Neural crest cell (in vitro differentiated cells): Measurements from ENCODE around the gene PJVK. TPM values are rescaled to one million over a fixed set of nuclear protein-coding genes. Genes with fewer than 3 reads are reported as not detected.

Experiments used
- DNase-seq: peaks from one replicate; pipeline ENCODE4 v3.0.0; 2021; ENCODE audit warnings: low read depth, mixed read lengths, low spot score
- H3K27ac Mint-ChIP-seq: one replicate; pipeline ENCODE4 v1.8.0; 2021; ENCODE audit warnings: mild to moderate bottlenecking, mixed read lengths; ENCODE audit not compliant: unreplicated experiment
- H3K27me3 Mint-ChIP-seq: 2 replicates; pipeline ENCODE4 v1.8.0; 2021; ENCODE audit warnings: low read depth, mild to moderate bottlenecking, mixed read lengths
- H3K36me3 Mint-ChIP-seq: 2 replicates; pipeline ENCODE4 v1.8.0; 2021; ENCODE audit warnings: low read depth, mild to moderate bottlenecking, mixed read lengths
- H3K4me1 Mint-ChIP-seq: 2 replicates; pipeline ENCODE4 v1.8.0; 2021; ENCODE audit warnings: mixed read lengths
- H3K4me3 Mint-ChIP-seq: one replicate; pipeline ENCODE4 v1.8.0; 2021; ENCODE audit warnings: mild to moderate bottlenecking, mixed read lengths
- H3K9me3 Mint-ChIP-seq: 2 replicates; pipeline ENCODE4 v1.8.0; 2021; ENCODE audit warnings: mixed read lengths
- CTCF ChIP-seq: fragments of 200-600 bp; sonication (generic); conservative IDR thresholded peaks from 2 replicates; pipeline ENCODE4 v1.5.0; 2021; ENCODE audit warnings: antibody characterized with exemption, mild to moderate bottlenecking
- total RNA-seq: library from RNA; stranded (reverse); gene quantifications from 2 replicates; pipeline ENCODE4 v1.2.1, GENCODE V29; 2021

Gene PJVK
- total RNA-seq, 1 donor from 2014 or later: 5.8 TPM

GRCh38 chr2:178508646-178509045 is 57.5 kb downstream of the PJVK start:
- Mint-ChIP-seq H3K9me3 (peaks cover 5% of the 10 kb centered on the region), H3K36me3 (peaks cover 13% of the 10 kb centered on the region), H3K27ac (no peak overlapping the region), H3K4me3 (no peak overlapping the region), H3K27me3 (no peaks in the 10 kb centered on the region), H3K4me1 (peaks cover 18% of the 10 kb centered on the region)
- no peak for TF ChIP-seq CTCF
- no peak for DNase-seq

- peaks cover 23% of the 10 kb centered on the region for H3K36me3 Mint-ChIP-seq
- DNase-seq: no peak
- H3K27ac Mint-ChIP-seq: no peak overlapping the region
- H3K27me3 Mint-ChIP-seq: no peaks in the 10 kb centered on the region
- no peak overlapping the region for H3K4me3 Mint-ChIP-seq
- peaks cover 7% of the 10 kb centered on the region for H3K9me3 Mint-ChIP-seq
- H3K4me1 Mint-ChIP-seq: peaks cover 23% of the 10 kb centered on the region
- no peak for TF ChIP-seq CTCF
These were observed 59.2 kb downstream of the PJVK start for GRCh38 chr2:178510384-178510783.

Other genes with a start within 250 kb of the PJVK start
- 91.9 and 96.3 TPM in 2 replicates for gene PRKRA, start 203 bp upstream of the PJVK start, total RNA-seq
- 25.2 and 28.3 TPM in 2 replicates for gene FKBP7, start 27.2 kb downstream of the PJVK start, total RNA-seq
- 22.0 and 23.2 TPM in 2 replicates for gene PLEKHA3, start 29.1 kb downstream of the PJVK start, total RNA-seq